Prostate gland (tissue), 2 donors: ENCODE results near the gene CES2.

Source experiments
- POLR2A ChIP-seq: fragments of 450-650 bp; IDR thresholded peaks from one replicate; pipeline ENCODE4 v1.6.1; 2016; ENCODE audit warnings: antibody characterized with exemption, mild to moderate bottlenecking
- POLR2AphosphoS5 ChIP-seq: sonication (generic); formaldehyde crosslinking; IDR thresholded peaks from one replicate; pipeline ENCODE4 v1.6.1; 2017; ENCODE audit warnings: antibody characterized with exemption
- TF ChIP-seq, protein P1 (sequence below), 4 experiments: fragments of 200-600 bp in 2 of 4; fragments of 450-650 bp in 2 of 4; sonication (generic) in 2 of 4; IDR thresholded peaks; 1 replicate in 3 of 4; 2 replicates in 1 of 4; pipeline ENCODE4 v1.5.1; 2016 to 2019; ENCODE audit warnings: antibody characterized with exemption in 4 of 4, mild to moderate bottlenecking in 2 of 4, moderate library complexity in 2 of 4

GRCh38 chr16:66903544-66904427 lies 31.5 kb upstream of the CES2 start:
- TF ChIP-seq POLR2A = no peak
- TF ChIP-seq, protein P1, sequence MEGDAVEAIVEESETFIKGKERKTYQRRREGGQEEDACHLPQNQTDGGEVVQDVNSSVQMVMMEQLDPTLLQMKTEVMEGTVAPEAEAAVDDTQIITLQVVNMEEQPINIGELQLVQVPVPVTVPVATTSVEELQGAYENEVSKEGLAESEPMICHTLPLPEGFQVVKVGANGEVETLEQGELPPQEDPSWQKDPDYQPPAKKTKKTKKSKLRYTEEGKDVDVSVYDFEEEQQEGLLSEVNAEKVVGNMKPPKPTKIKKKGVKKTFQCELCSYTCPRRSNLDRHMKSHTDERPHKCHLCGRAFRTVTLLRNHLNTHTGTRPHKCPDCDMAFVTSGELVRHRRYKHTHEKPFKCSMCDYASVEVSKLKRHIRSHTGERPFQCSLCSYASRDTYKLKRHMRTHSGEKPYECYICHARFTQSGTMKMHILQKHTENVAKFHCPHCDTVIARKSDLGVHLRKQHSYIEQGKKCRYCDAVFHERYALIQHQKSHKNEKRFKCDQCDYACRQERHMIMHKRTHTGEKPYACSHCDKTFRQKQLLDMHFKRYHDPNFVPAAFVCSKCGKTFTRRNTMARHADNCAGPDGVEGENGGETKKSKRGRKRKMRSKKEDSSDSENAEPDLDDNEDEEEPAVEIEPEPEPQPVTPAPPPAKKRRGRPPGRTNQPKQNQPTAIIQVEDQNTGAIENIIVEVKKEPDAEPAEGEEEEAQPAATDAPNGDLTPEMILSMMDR (IDR thresholded peaks at IDR 0.05) = no peak
- TF ChIP-seq POLR2AphosphoS5 = no peak
